ENCODE results near the gene UBN2.

Gene UBN2

DNA sequence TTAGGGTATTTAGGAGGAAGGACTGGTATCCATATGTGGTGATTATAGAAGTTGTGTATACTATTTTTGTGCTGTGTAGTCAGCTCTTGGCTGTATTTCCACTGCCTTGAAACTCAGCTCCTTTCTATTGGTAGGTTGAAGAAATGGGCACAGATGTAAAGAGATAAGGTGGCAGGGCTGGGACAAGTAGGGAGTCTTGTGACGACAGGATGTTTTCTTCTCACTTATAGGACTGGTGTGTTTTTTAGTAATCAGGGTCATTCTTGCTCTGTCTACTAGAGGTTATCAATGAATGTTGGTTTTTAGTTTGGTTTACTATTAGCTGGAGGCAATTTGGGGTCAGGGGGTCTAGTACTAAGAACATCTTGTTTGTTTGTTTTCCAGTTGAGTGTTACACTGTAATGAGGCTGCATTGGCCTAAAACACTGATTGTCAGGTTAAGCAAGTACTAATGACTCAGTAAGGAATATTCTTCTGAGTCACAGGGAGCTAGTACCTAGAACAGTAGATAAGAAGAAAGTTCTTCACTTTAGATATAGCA, 11.8 kb downstream of the UBN2 start:
- H3K36me3 ChIP-seq (ENCODE audit: insufficient read depth, low read length), result peaks cover 65% of the 10 kb centered on the region; the same call in 1 of the 2 replicates
- no peaks in the 10 kb centered on the region for H4K20me1 ChIP-seq (ENCODE audit: insufficient read depth, low read length, poor library complexity, severe bottlenecking)
- no peaks in the 10 kb centered on the region for H3K9me3 ChIP-seq (ENCODE audit: insufficient read depth, low read depth, low read length)
- H3K9me2 ChIP-seq (replicated peaks; ENCODE audit: low read depth, low read length), result no peaks in the 10 kb centered on the region
- H3K4me1 ChIP-seq (ENCODE audit: insufficient read depth, low read length, poor library complexity, severe bottlenecking), result no peaks in the 10 kb centered on the region
- H3K4me3 ChIP-seq (ENCODE audit: low read length, poor library complexity, severe bottlenecking), result no peak overlapping the region
- H3K79me2 ChIP-seq (ENCODE audit: insufficient read depth, low read length), result 0 out of 2 replicates have a peak, but pooled peaks cover 3% of the 10 kb centered on the region
- H3K9ac ChIP-seq (ENCODE audit: low read depth, low read length, poor library complexity, severe bottlenecking), result no peak overlapping the region
- TF ChIP-seq, protein P1, sequence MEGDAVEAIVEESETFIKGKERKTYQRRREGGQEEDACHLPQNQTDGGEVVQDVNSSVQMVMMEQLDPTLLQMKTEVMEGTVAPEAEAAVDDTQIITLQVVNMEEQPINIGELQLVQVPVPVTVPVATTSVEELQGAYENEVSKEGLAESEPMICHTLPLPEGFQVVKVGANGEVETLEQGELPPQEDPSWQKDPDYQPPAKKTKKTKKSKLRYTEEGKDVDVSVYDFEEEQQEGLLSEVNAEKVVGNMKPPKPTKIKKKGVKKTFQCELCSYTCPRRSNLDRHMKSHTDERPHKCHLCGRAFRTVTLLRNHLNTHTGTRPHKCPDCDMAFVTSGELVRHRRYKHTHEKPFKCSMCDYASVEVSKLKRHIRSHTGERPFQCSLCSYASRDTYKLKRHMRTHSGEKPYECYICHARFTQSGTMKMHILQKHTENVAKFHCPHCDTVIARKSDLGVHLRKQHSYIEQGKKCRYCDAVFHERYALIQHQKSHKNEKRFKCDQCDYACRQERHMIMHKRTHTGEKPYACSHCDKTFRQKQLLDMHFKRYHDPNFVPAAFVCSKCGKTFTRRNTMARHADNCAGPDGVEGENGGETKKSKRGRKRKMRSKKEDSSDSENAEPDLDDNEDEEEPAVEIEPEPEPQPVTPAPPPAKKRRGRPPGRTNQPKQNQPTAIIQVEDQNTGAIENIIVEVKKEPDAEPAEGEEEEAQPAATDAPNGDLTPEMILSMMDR (conservative IDR thresholded peaks at IDR 0.05; ENCODE audit: low read length), result no peak
- TF ChIP-seq EZH2phosphoT487 (IDR thresholded peaks at IDR 0.05; ENCODE audit: borderline replicate concordance), result no peak
- H2AFZ ChIP-seq (ENCODE audit: low read length), result no peak overlapping the region
- no peaks in the 10 kb centered on the region for H3F3A ChIP-seq (ENCODE audit: low read depth)
- H3K4me2 ChIP-seq (ENCODE audit: low read depth, low read length, poor library complexity, severe bottlenecking), result no peak overlapping the region
- H3K27me3 ChIP-seq (ENCODE audit: insufficient read depth, low read length, poor library complexity, severe bottlenecking), result no peaks in the 10 kb centered on the region

DNA sequence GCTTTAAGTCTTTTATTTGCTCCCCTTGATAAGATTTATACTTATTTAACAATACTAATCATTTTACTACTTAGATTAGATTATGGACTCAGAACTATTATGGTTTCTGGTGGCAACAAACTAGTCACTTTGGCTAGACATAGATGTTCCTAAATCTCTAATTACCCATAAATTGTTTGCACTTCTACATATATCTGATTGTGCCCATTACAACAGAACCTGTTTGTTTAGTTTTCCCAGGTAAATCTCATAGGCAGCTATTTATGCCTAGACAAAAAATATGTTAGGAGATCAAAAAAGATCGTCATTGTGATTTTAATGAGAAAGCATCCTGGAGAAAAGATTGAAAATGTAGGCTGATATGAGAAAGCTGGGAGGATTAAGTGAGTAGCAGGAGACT, 14.4 kb downstream of the UBN2 start:
- Histone ChIP-seq H3K9me2 (replicated peaks; ENCODE audit: low read depth, low read length) (no peaks in the 10 kb centered on the region), H2AFZ (ENCODE audit: low read length) (no peak overlapping the region), H3K79me2 (ENCODE audit: insufficient read depth, low read length) (no peaks in the 10 kb centered on the region; the same call in 1 of the 2 replicates), H3K36me3 (ENCODE audit: insufficient read depth, low read length) (peaks cover 68% of the 10 kb centered on the region; the same call in 1 of the 2 replicates), H4K20me1 (ENCODE audit: insufficient read depth, low read length, poor library complexity, severe bottlenecking) (no peaks in the 10 kb centered on the region), H3F3A (ENCODE audit: low read depth) (no peaks in the 10 kb centered on the region), H3K4me2 (ENCODE audit: low read depth, low read length, poor library complexity, severe bottlenecking) (no peak overlapping the region), H3K4me1 (ENCODE audit: insufficient read depth, low read length, poor library complexity, severe bottlenecking) (no peaks in the 10 kb centered on the region), H3K4me3 (ENCODE audit: low read length, poor library complexity, severe bottlenecking) (no peak overlapping the region), H3K9me3 (ENCODE audit: insufficient read depth, low read depth, low read length) (no peaks in the 10 kb centered on the region), H3K9ac (ENCODE audit: low read depth, low read length, poor library complexity, severe bottlenecking) (no peak overlapping the region), H3K27me3 (ENCODE audit: insufficient read depth, low read length, poor library complexity, severe bottlenecking) (no peaks in the 10 kb centered on the region)
- TF ChIP-seq, protein P1 (conservative IDR thresholded peaks at IDR 0.05; ENCODE audit: low read length), result no peak
- TF ChIP-seq EZH2phosphoT487 (IDR thresholded peaks at IDR 0.05; ENCODE audit: borderline replicate concordance), result no peak

DNA sequence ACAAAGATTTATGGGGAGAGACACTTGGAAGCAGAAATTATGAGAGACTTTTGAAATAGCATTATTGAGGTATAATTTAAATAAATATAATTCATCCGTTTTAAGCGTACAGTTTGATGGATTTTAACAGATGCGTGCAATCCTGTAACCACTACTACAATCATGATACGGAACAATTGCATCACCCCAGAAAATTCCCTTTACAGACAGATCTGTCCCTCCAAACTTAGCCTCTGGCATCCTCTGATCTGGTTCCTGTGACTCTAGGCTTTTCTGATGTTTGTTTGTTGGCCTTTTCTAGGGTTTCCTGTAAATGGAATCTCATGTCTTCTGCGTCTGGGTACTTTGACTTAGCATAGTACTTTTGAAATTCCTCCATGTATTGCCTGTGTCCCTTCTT, 15.5 kb downstream of the UBN2 start:
- TF ChIP-seq, protein P1 (conservative IDR thresholded peaks at IDR 0.05; ENCODE audit: low read length), result no peak
- no peak for TF ChIP-seq EZH2phosphoT487 (IDR thresholded peaks at IDR 0.05; ENCODE audit: borderline replicate concordance)
- H3K9me3 ChIP-seq (ENCODE audit: insufficient read depth, low read depth, low read length), result no peaks in the 10 kb centered on the region
- H3K9ac ChIP-seq (ENCODE audit: low read depth, low read length, poor library complexity, severe bottlenecking), result no peak overlapping the region
- no peak overlapping the region for H3K4me2 ChIP-seq (ENCODE audit: low read depth, low read length, poor library complexity, severe bottlenecking)
- H3K4me1 ChIP-seq (ENCODE audit: insufficient read depth, low read length, poor library complexity, severe bottlenecking), result no peaks in the 10 kb centered on the region
- no peak overlapping the region for H3K4me3 ChIP-seq (ENCODE audit: low read length, poor library complexity, severe bottlenecking)
- H3K9me2 ChIP-seq (replicated peaks; ENCODE audit: low read depth, low read length), result no peaks in the 10 kb centered on the region
- H3K27me3 ChIP-seq (ENCODE audit: insufficient read depth, low read length, poor library complexity, severe bottlenecking), result no peaks in the 10 kb centered on the region
- H3K36me3 ChIP-seq (ENCODE audit: insufficient read depth, low read length), result peaks cover 65% of the 10 kb centered on the region; the same call in 1 of the 2 replicates
- no peaks in the 10 kb centered on the region for H4K20me1 ChIP-seq (ENCODE audit: insufficient read depth, low read length, poor library complexity, severe bottlenecking)
- H3K79me2 ChIP-seq (ENCODE audit: insufficient read depth, low read length), result no peaks in the 10 kb centered on the region; the same call in 1 of the 2 replicates
- H2AFZ ChIP-seq (ENCODE audit: low read length), result no peak overlapping the region
- H3F3A ChIP-seq (ENCODE audit: low read depth), result no peaks in the 10 kb centered on the region
